ENCODE results near the gene CEP164. TPM values are rescaled to one million over a fixed set of nuclear protein-coding genes. Genes with fewer than 3 reads are reported as not detected.

The CEP164 gene
- total and polyA plus RNA-seq, 2 experiments from 2014 or later: 13.9 to 23.8 TPM

DNA sequence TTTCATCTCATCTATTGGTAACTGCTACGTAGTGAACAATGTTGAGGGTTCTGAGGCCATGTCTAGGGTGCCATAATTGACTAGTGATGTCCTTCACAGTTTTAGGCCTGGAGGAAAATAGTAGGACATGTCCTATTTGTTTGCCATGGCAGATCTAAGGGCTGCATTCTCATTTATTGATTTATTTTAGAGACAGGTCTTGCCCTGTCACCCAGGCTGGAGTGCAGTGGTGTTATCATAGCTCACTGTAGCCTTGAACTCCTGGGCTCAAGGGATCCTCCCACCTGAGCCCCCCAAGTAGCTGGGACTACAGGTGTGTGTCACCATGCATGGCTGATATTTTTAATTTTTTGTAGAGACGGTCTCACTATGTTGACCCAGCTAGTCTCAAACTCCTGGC is 5.2 kb downstream of the CEP164 start (continued):
- TF ChIP-seq, protein P1, sequence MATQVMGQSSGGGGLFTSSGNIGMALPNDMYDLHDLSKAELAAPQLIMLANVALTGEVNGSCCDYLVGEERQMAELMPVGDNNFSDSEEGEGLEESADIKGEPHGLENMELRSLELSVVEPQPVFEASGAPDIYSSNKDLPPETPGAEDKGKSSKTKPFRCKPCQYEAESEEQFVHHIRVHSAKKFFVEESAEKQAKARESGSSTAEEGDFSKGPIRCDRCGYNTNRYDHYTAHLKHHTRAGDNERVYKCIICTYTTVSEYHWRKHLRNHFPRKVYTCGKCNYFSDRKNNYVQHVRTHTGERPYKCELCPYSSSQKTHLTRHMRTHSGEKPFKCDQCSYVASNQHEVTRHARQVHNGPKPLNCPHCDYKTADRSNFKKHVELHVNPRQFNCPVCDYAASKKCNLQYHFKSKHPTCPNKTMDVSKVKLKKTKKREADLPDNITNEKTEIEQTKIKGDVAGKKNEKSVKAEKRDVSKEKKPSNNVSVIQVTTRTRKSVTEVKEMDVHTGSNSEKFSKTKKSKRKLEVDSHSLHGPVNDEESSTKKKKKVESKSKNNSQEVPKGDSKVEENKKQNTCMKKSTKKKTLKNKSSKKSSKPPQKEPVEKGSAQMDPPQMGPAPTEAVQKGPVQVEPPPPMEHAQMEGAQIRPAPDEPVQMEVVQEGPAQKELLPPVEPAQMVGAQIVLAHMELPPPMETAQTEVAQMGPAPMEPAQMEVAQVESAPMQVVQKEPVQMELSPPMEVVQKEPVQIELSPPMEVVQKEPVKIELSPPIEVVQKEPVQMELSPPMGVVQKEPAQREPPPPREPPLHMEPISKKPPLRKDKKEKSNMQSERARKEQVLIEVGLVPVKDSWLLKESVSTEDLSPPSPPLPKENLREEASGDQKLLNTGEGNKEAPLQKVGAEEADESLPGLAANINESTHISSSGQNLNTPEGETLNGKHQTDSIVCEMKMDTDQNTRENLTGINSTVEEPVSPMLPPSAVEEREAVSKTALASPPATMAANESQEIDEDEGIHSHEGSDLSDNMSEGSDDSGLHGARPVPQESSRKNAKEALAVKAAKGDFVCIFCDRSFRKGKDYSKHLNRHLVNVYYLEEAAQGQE (IDR thresholded peaks at IDR 0.05; ENCODE audit: unreplicated experiment): no peak
- TF ChIP-seq, protein P2, sequence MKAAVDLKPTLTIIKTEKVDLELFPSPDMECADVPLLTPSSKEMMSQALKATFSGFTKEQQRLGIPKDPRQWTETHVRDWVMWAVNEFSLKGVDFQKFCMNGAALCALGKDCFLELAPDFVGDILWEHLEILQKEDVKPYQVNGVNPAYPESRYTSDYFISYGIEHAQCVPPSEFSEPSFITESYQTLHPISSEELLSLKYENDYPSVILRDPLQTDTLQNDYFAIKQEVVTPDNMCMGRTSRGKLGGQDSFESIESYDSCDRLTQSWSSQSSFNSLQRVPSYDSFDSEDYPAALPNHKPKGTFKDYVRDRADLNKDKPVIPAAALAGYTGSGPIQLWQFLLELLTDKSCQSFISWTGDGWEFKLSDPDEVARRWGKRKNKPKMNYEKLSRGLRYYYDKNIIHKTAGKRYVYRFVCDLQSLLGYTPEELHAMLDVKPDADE (IDR thresholded peaks at IDR 0.05): no peak
- TF ChIP-seq STAT1 (IDR thresholded peaks at IDR 0.05; ENCODE audit: unreplicated experiment): no peak
- TF ChIP-seq CTCF (conservative IDR thresholded peaks at IDR 0.05; ENCODE audit: low read depth in 2 of 2): no peak

- Histone ChIP-seq H3K4me2 (no peak overlapping the region), H3K9me2 (ENCODE audit: insufficient read depth) (no peaks in the 10 kb centered on the region), H3K79me2 (replicated peaks; ENCODE audit: insufficient read depth) (no peaks in the 10 kb centered on the region), H4K20me1 (replicated peaks; ENCODE audit: insufficient read depth) (no peaks in the 10 kb centered on the region), H3K27me3 (ENCODE audit: insufficient read depth) (no peaks in the 10 kb centered on the region), H3F3A (replicated peaks; ENCODE audit: low read depth) (no peaks in the 10 kb centered on the region), H3K27ac (ENCODE audit: low read depth) (no peak overlapping the region), H3K4me1 (ENCODE audit: insufficient read depth) (no peaks in the 10 kb centered on the region), H3K36me3 (ENCODE audit: insufficient read depth) (no peaks in the 10 kb centered on the region), H3K4me3 (no peak overlapping the region), H2AFZ (no peak overlapping the region)
- no peak for TF ChIP-seq STAT1 (IDR thresholded peaks at IDR 0.05; ENCODE audit: unreplicated experiment)
- no peak for TF ChIP-seq POLR2AphosphoS5 (IDR thresholded peaks at IDR 0.05; ENCODE audit: low read depth)
- TF ChIP-seq ZNF114 (CRISPR knock-in tag; IDR thresholded peaks at IDR 0.05): no peak
- no peak for TF ChIP-seq CTCF (conservative IDR thresholded peaks at IDR 0.05; ENCODE audit: low read depth in 2 of 2)
- no peak for TF ChIP-seq EZH2 (IDR thresholded peaks at IDR 0.05; ENCODE audit: low read depth, unreplicated experiment)
- TF ChIP-seq, protein P2 (IDR thresholded peaks at IDR 0.05): no peak
- no peak for TF ChIP-seq CREB1 (CRISPR knock-in tag; IDR thresholded peaks at IDR 0.05; ENCODE audit: low read depth)
- Mint-ChIP-seq H3K4me1 (no peaks in the 10 kb centered on the region), H3K36me3 (ENCODE audit: low read depth) (no peaks in the 10 kb centered on the region), H3K27me3 (ENCODE audit: insufficient read depth, low read depth, poor library complexity) (no peaks in the 10 kb centered on the region), H3K27ac (no peak overlapping the region), H3K9me3 (no peaks in the 10 kb centered on the region), H3K4me3 (no peak overlapping the region)
- DNase-seq (ENCODE audit: low spot score) (no peak), ATAC-seq (no peak)
These were observed 6.3 kb downstream of the CEP164 start for GRCh38 chr11:117333917-117334316.
